GM12878 (cell line): ENCODE results near the gene STPG3. TPM values are rescaled to one million over a fixed set of nuclear protein-coding genes. Genes with fewer than 3 reads are reported as not detected.

Source experiments
- ATAC-seq: fragments of 200-7000 bp; cut with Tn5 transposase; 3 replicates; pipeline ENCODE4 v1.9.1; 2020; ENCODE audit warnings: mild to moderate bottlenecking, moderate library complexity
- BruUV-seq: library from RNA; stranded (reverse); fragments of 400-500 nt; replicated peaks from 2 replicates; lab custom pipeline; 2021; lab: Mats Ljungman, UMichigan
- CTCF ChIA-PET: fragments of 300-600 bp; sonication (Branson Sonifier 250); formaldehyde crosslinking; extraction: SDS; loops from one replicate; lab custom pipeline; 2021; ENCODE audit warnings: inconsistent platforms; lab: Yijun Ruan, JAX
- POLR2A ChIA-PET: fragments of 350-600 bp; formaldehyde crosslinking; extraction: SDS; loops from one replicate; lab custom pipeline; 2021; ENCODE audit warnings: inconsistent platforms; lab: Charles Lee
- RAD21 ChIA-PET: fragments of 300-600 bp; sonication (Branson Sonifier 250); formaldehyde crosslinking; loops from one replicate; lab custom pipeline; 2023; ENCODE audit warnings: antibody characterized with exemption; ENCODE audit not compliant: unreplicated experiment; lab: Charles Lee
- SMC1A ChIA-PET: fragments of 300-600 bp; sonication (Branson Sonifier 250); formaldehyde crosslinking; loops from one replicate; lab custom pipeline; 2023; ENCODE audit not compliant: unreplicated experiment, uncharacterized antibody; lab: Charles Lee
- DNase-seq: peaks from one replicate; pipeline ENCODE4 v3.0.0-alpha.2; 2011; ENCODE audit warnings: low read depth, low spot score
- FAIRE-seq: peaks from 3 replicates; lab custom pipeline; 2011; peaks lifted over from hg19 to GRCh38; lab: Jason Lieb, UNC
- H2AFZ ChIP-seq: 2 replicates; pipeline ENCODE4 v1.6.0; 2011; ENCODE audit warnings: low read depth, low read length, control low read depth; ENCODE audit not compliant: control insufficient read depth
- H3K27ac ChIP-seq: 2 replicates; pipeline ENCODE4 v1.5.1; 2011; ENCODE audit warnings: control low read depth; ENCODE audit not compliant: control insufficient read depth, insufficient read depth
- H3K27me3 ChIP-seq, 2 experiments: replicated peaks in 1 of 2; 2 replicates each; pipeline versions ENCODE4 v1.6.0 to v1.6.1; 2011; ENCODE audit warnings: low read length in 1 of 2; ENCODE audit not compliant: control insufficient read depth in 2 of 2, insufficient read depth in 2 of 2
- H3K36me3 ChIP-seq, 2 experiments: 2 replicates each; pipeline ENCODE4 v1.5.1; 2011; ENCODE audit warnings: low read length in 1 of 2; ENCODE audit not compliant: control insufficient read depth in 2 of 2, insufficient read depth in 2 of 2
- H3K4me1 ChIP-seq: 2 replicates; pipeline ENCODE4 v1.6.1; 2011; ENCODE audit warnings: mild to moderate bottlenecking, low read length, moderate library complexity, mixed read lengths; ENCODE audit not compliant: control insufficient read depth, insufficient read depth
- H3K4me2 ChIP-seq: 2 replicates; pipeline ENCODE4 v1.6.0; 2011; ENCODE audit warnings: control low read depth; ENCODE audit not compliant: control insufficient read depth, insufficient read depth
- H3K4me3 ChIP-seq: fragments of 200-600 bp; sonication (generic); 2 replicates; pipeline ENCODE4 v1.5.1; 2016
- H3K79me2 ChIP-seq: 2 replicates; pipeline ENCODE4 v1.6.0; 2011; ENCODE audit warnings: low read length; ENCODE audit not compliant: control insufficient read depth, insufficient read depth
- H3K9ac ChIP-seq: 2 replicates; pipeline ENCODE4 v1.8.0; 2011; ENCODE audit warnings: low read length, control low read depth, mixed read lengths; ENCODE audit not compliant: control insufficient read depth, insufficient read depth
- H3K9me3 ChIP-seq: replicated peaks from 3 replicates; pipeline ENCODE4 v1.5.1; 2011; ENCODE audit warnings: mild to moderate bottlenecking, low read length; ENCODE audit not compliant: control insufficient read depth, insufficient read depth
- H4K20me1 ChIP-seq: 2 replicates; pipeline ENCODE4 v1.6.0; 2011; ENCODE audit not compliant: control insufficient read depth, insufficient read depth
- BHLHE40 ChIP-seq, 2 experiments: fragments of 450-650 bp in 1 of 2; IDR thresholded peaks; 2 replicates each; pipeline ENCODE4 v1.6.1; 2011 to 2017; ENCODE audit warnings: low read depth in 2 of 2, borderline replicate concordance in 1 of 2, improper control_type of control experiment in 1 of 2, low read length in 1 of 2, mild to moderate bottlenecking in 1 of 2
- HCFC1 ChIP-seq: fragments of 150-350 bp; IDR thresholded peaks from 2 replicates; pipeline ENCODE4 v1.6.1; 2014; ENCODE audit warnings: low read length
- IRF4 ChIP-seq: IDR thresholded peaks from 2 replicates; pipeline ENCODE4 v1.6.1; 2011; ENCODE audit warnings: low read depth, low read length
- RAD21 ChIP-seq: IDR thresholded peaks from 2 replicates; pipeline ENCODE4 v1.6.1; 2011; ENCODE audit warnings: mild to moderate bottlenecking, low read depth, low read length, moderate library complexity; ENCODE audit not compliant: insufficient read depth
- WGBS: methylation state at CpG from one replicate; pipeline ENCODE4 v1.1.6; 2016; ENCODE audit warnings: low lambda C conversion rate; ENCODE audit not compliant: insufficient replicate concordance, insufficient coverage; ENCODE audit errors: missing lambda C conversion rate; 5-methylcytosine and 5-hydroxymethylcytosine counted together
- in situ Hi-C: fragments of 300-500 bp; cut with MboI; formaldehyde crosslinking; loops from 9 replicates; pipeline ENCODE4 v1.14.3; 2018; ENCODE audit warnings: mixed read lengths
- intact Hi-C: fragments of 100-400 bp; cut with micrococcal nuclease; formaldehyde crosslinking; loops from one replicate; pipeline ENCODE4 v1.14.2; 2022; ENCODE audit not compliant: unreplicated experiment
- polyA plus RNA-seq, 11 experiments: library from polyadenylated mRNA; depleted of rRNA in 4 of 11; unstranded in 6 of 11; stranded (reverse) in 5 of 11; fragments of >200 nt; fragmentation: Nextera tagmentation in 4 of 11; fragmentation: Illumina TruSeq in 1 of 11; extraction: Ambion mirVana in 4 of 11; extraction: Trizol in 1 of 11; gene quantifications; 1 replicate in 1 of 11; 2 replicates in 10 of 11; pipeline versions ENCODE4 v1.2.1 to v1.2.3, GENCODE V29; 2011 to 2016; ENCODE audit warnings: inconsistent platforms in 2 of 11, missing spikeins in 2 of 11, low read depth in 1 of 11
- total RNA-seq, 4 experiments: library from RNA; depleted of rRNA in 3 of 4; stranded (reverse); fragments of >200 nt in 3 of 4; fragmentation: Illumina TruSeq in 1 of 4; extraction: Trizol in 1 of 4; gene quantifications; 2 replicates each; pipeline versions ENCODE4 v1.2.1 to v1.2.3, GENCODE V29; 2013 to 2021

STPG3 gene
- total and polyA plus RNA-seq, 10 of the 15 experiments (the other 5 are each of a cell fraction or from before 2014, with no cell fraction given), result not detected

DNA sequence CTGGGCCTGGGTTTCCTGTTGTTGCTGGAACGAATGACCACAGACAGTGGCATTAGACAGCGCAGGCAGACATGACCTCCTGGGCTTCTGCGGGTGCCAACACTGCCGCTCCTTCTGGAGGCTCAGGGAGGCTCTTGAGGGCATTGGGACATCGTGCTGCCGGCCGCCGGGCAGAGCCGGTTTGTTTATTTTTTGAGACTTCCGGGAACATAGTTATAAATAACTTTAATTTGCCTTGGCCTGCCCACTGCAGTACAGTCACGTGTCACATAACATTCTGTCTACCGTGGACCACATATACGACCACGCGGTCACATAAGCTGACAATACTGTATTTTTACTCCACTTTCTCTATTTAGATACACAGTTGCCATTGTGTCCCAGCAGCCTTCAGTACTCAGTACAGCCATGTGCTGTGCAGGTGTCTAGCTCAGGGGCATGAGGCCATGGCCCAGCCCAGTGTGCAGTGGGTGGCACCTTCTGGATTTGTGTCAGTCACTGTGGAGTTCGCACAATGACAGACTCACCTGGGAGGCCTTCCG lies 18.2 kb downstream of the STPG3 start (continued):
- TF ChIP-seq HCFC1, result no peak
- TF ChIP-seq, all 136 proteins: peak for 14

DNA sequence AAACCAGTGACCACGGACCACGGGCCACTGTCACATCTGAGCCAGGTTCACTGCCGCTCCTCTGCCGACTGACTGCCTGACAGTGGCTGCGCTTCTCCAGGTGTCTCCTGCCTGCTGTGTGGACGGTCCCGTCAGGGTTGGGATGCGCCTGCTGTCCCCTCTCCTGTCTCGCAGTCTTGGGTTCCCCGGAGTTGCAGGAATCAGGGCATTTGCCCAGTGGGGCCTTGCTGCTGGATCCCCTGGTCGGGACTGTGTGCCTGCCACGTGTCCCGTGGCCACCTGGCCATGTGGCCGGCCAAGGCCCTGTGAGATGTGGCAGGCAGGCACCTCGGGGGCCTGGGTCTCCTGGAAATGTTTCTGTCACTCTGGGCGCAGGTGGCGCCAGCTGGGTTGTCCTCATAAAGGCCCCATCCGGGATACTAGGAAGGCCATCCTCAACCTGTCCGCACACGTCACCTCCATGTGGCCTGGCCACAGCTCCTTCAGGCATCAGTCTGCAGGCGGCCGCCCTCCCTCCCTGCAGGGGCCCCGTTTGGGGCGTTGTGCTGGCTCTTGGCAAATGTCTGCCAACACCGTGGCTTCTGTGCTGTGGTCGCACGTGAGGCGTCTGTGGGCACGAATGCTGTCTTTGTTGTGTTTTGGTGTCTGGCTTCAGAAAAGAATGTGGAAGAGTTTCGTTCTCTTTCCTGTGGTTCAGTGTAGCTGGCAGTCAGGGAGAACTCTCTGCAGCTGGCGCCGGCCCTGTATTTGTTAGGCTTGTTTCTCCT lies 20.0 kb downstream of the STPG3 start:
- ATAC-seq (no peak), FAIRE-seq (no peak), DNase-seq (no peak)
- Histone ChIP-seq H3K79me2 (0 out of 2 replicates have a peak, but pooled peaks cover 2% of the 10 kb centered on the region), H3K27me3 (no peaks in the 10 kb centered on the region), H3K4me2 (no peak overlapping the region), H3K4me1 (peaks cover 37% of the 10 kb centered on the region), H3K9me3 (no peaks in the 10 kb centered on the region), H3K27ac (no peak overlapping the region), H2AFZ (no peak overlapping the region), H3K36me3 (peaks cover 6 to 11% of the 10 kb centered on the region in 2 experiments; a peak in 3 of 4 replicates), H3K4me3 (no peak overlapping the region), H3K9ac (no peak overlapping the region), H4K20me1 (no peaks in the 10 kb centered on the region)
- RAD21 ChIA-PET, result no interaction called here
- intact Hi-C loops (no loop called here), in situ Hi-C loops (no loop called here)
- no TSS peak for BruUV-seq
- POLR2A ChIA-PET, result interaction anchor here (0.6 kb wide), 1 partner anchor 60 kb away, joined by 3 read pairs; no protein-coding TSS in a partner anchor
- 89% methylated on average over 32 of the region's 32 CpGs for WGBS
- SMC1A ChIA-PET, result no interaction called here
- CTCF ChIA-PET, result no interaction called here
- TF ChIP-seq BHLHE40 (IDR thresholded peaks at IDR 0.05; ENCODE audit: borderline replicate concordance in 1 of 2, low read depth in 2 of 2, low read length in 1 of 2) (peak; percentile 51 to 66; a peak in 2 of 4 replicates), IRF4 (no peak), RAD21 (no peak)
